HG02588 (cell line): Measurements from ENCODE around the gene ACSF3.

Experiments used
- ATAC-seq: cut with Tn5 transposase; IDR thresholded peaks from one replicate; pipeline ENCODE4 v1.9.1; 2021; ENCODE audit warnings: mild to moderate bottlenecking, moderate library complexity; ENCODE audit not compliant: unreplicated experiment

ACSF3 gene

DNA sequence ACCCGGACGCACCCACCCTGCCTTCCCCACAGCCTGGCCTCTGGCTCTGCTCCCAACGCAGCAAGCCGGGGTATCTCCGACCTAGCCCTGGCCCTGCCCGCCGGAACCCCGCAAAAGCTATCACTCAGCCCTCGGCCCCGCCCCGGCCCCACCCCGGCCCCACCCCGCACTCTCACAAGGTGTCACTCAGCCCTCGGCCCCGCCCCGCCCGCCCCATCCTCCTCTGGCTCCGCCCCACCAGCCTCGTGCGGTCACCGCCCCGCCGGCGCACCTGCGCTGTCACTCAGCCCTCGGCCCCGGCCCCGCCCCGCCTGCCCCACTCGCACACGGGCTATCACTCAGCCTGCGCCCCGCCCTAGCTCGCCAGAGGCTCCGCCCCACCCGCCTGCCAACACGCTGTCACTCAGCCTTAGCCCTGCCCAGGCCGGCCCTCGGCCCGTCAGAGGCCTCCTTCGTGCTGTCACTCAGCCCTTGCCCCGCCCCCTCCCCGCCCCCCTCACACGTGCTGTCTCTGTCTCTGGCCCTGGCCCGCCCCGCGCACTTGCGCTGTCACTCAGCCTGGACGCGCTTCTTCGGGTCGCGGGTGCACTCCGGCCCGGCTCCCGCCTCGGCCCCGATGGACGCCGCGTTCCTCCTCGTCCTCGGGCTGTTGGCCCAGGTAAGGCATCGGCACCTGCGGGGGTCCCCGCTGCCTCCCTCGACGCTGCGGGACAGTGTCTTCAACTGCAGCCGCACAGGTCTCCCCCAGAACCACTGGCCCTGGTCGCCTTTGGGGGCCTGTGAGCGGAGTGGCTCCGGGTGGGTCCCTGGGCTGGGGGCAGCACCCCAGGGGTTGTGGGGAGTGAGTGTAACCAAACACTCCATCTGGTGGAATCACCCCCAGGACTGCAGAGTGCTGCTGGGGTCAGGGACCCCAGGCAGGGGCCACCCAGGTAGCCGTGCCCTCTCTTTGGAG, 77.8 kb downstream of the ACSF3 start, which contains the start of gene CDH15:
Gene CDH15, plus strand, starts transcription at position 533 of the 955 bp plus-strand sequence. Its CDS starts 84 bp downstream, at position 617.
- peak; percentile 79 for ATAC-seq

DNA sequence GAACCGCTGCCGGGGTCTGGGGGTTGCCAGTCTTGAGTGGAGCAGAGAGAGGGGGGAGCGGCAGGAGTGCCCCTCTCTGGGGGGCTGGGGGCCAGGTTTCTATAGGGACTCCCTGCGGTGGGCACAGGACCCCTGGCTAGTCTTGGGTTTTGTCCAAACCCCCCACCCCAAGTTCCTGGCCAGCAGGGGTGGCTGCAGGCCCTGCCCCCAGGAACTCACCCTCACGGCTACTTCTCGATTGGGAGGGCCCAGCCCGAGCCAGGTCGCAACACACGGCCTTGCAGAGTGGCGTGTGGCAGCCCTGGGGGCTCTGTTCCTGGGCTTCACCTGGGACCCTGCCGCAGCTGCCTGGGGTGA, 78.5 kb downstream of the ACSF3 start:
- ATAC-seq, result no peak

DNA sequence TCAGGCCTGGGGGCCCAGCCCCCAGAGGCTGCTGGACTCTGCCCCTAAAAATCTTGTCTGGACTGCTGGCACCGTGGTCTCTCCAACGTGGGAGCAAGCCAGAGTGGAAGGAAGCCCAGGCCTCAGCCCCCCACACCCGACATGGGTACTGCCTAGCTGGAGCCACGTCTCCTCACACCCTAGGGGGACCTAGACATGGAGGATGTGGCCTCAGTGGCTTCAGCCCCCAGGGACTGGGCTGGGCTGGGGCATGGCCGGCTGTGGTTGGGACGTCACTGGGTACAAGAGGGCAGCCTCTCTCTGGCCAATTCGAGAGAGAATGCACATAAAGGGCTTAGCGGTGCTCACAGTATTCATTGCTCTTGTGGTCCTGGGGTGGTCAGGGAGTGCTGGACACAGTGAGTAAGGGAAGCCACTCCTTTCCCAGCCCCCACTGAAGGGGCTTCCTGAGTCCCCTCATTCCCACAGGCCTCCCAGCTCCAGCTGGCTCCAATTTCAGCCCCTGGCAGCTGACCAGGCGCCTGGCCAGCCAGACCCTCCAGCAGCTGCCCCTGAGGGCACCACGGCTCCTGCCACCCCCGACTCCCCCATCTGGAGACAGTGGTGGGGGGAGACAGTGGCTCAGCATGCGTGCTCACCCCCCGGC, 79.0 kb downstream of the ACSF3 start:
- ATAC-seq, result no peak

DNA sequence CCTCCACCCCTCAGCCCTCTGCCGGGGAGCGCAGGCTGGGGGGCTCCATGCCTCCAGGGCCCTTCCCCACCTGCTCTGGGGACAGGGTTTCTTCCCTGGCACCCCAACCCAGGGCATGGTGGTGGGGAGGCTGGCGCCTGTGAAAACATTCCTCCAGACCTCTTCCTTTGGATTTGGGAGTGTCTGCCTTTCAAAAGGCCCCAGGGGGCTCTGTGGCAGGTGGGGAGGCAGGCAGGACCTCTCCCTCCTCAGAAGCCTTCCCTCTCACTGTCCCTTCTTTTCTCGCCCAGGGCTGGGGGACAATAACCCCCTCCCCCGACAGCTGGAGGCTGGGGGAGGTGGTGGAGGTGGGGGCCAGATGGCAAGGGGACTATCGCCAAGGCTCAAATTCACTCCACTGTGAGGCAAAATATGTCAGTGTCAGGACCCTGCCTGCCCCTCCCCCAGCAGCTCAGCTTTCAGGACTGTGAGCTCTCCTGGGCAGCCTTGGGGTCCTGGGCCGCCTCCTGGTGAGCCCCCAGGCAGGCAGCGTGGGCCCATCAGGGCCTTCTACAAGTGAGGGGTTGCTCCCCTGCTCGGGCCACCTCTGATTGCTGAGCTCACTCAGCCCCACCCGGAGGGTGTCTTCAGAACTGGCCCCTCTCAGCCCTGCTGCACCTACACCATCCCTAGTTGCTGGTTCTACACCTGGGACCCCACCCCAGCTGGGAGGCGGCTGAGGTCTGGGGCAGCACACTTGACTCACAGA, 79.7 kb downstream of the ACSF3 start:
- ATAC-seq, result no peak

DNA sequence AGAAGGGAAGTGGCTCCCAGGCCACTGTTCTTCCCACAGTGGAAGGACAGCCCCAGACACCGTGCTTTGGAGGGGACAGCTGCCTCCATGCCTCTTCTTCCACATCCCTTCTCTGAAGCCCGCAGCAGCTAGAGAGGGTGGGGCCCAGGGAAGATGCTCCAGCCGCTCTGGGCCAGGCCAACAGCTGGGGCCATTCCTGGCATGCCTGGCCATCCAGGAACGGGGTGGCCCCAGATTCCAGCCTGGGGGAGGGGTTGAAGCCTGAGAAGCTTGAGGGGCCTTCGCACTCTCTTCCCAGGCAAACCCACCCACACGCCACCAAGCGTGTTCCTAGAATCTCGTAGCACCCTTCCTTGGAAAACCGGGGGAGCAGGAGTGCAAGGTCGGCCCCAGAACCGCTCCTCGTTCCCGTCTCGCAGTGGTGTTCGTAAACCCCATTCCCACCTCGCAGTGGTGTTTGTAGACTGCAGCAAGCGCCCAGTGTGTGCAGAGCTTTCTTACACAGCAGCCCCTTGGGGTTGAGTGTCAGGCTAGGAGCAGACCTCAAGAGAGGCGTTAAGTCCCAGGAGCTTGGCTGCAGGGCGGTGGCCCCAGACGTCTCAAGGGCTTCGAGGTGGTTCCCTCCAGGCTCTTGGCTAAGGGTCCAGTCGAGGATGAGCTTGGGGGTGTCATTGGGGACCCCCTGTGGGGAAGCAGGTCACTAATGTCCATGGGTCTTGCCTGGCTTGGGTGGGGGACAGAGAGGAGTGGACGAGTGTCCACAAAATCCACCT, 80.6 kb downstream of the ACSF3 start:
- ATAC-seq, result no peak

DNA sequence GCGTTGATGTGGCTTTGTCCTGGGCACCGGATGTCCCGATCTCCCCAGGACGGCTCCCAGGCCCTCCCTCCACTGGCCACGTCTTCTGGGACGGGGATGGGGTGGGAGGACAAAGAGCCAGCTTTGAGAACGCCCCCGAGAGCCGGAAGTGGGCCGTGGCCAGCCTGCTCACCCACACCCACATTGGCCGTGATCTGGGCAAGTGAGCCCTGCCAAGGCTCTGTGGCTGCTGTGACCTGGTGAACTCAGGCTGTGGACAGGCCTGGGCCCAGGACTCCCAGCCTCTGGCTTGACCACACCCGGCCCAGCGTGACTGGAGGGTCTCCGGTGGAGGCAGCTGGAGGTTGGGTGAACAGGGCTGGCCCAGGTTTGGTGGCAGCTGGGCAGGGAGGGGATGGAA, 81.2 kb downstream of the ACSF3 start:
- ATAC-seq, result no peak

DNA sequence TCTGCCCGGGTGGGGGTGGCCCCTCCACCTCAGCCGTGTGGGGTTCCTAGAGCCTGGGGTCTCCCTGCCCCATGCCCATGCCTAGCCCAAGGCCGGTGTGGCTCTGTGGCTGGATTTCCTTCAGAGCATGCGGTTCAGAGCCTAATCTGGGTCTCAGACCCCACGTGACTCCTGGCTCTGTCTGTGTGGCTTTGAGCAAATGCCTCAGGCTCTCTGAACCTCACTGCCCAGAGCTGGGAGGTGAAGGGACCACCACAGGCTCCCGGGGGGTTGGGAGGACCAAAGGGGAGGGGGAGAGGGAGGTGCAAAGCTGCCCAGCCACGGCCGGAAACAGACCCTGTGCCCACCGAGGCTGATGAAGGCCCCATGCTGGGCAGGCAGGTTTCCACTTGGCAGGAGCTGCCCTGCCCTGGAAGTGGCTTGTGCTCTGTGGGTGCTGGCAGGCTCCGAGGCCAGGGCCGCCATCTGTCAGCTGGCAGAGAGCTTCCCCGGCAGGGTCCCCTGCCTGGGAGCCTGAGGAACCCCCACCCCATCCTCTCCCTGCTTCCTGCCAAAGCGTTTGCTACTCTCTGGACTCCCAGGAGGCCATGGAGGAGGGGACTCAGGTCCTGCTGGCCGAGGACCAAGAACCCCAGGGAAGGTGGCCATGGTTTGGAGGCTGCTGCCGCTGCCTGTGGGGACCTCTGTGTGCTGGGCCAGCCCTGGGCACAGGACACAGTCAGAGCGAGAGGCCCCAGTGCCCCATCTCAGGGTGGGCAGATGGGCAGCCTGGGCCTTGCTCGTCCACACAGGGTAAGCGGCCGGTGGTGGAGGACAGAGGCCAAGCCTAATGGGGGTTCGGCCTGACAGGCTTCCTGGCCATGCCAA, 81.9 kb downstream of the ACSF3 start:
- no peak for ATAC-seq

DNA sequence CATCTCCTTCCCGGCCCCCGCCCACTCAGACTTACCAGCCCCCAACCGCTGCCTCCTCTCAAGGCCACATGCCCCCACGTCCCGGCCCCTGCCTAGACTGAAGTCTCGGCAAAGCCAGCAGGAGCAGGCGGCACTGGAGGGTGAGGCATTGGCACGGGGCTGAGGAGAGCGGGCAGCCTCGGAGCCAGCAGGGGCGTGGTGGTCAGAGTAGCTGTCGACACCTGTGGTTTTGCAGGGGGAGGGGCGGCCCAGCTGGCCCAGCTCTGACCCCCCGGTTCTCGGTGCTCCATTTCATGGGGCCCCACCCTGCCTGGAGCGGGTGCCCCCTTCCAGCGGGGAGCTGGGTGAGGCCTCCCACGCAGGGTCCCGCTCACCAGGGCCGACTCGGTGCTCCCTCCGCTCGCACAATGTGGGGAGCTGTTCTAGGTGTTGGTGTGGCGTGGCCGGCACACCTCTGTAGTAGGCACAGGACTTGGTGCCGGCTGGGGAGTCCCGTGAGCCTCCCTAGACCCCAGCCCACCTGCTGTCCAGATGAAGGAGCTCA, 82.6 kb downstream of the ACSF3 start:
- no peak for ATAC-seq

DNA sequence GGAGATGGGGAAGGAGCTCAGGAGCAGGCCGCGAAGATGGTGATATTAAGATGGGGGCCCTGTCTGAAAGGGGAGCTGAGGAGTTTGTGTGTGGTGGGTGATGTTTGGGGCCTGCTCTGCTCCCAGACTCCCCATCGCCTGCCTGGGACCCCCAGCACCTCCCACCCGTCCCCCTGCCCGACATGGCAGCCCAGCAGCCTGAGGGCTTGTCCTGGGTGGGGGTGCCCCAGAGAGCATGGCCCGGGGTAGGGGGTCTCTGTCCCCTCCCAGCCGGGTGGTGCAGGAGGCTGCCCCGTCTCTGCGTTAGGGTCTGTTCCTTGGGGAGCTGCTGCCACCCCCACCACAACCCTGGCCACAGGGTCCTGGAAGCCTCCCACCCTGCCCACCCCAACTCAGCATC, 83.1 kb downstream of the ACSF3 start:
- no peak for ATAC-seq

DNA sequence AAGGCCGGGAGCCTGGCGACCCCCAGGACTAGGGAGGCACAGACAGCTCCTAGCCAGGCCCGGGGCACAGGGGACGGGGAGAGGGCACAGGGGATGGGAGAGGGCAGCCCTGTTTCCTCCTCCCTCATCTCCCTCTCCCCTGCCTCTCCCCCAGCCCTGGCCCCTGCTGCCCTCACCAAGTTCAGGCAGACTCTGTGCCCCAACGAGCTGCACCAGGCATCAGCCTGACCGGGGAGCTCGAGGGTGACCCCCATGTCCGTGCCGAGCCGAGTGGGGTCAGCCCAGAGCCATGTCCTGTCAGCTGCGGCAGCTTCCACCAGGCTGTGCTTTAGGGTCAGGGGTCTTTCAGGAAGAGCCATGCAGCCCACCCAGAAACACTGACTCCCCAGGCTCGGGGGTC, 83.8 kb downstream of the ACSF3 start:
- ATAC-seq, result no peak

DNA sequence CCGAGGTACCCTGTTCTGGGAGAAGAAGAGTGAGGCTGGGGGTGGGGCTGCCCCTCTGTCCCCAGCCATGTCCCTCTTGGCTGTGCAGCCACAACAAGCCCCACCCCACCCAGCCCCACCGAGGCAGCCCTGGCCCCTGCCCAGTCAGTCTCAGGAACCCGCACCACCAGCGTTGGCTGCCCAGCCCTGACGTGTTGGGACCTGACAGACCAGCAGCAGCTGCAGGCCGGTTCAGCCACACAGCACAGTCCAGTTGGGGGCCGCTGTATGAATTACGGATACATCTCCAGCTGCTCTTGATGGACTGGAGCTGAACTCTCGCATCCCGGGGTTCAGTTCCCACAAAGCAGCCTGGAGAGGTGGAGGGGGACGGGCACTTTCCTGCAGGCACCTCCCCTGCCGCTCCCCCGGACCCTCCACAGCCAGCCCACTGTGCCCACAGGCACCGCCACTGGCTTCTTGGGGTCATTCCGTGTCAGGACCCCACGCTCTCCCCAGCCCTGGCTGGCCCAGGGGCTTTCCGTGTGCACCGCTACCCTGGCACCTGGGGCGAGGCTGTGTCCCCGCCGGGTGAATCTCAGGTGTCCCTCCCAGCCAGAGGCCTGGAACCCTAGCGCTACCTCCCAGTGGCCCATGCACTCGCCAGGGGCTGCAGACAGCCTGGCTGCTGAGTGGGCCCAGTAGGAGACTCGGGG, 84.9 kb downstream of the ACSF3 start:
- ATAC-seq, result no peak

DNA sequence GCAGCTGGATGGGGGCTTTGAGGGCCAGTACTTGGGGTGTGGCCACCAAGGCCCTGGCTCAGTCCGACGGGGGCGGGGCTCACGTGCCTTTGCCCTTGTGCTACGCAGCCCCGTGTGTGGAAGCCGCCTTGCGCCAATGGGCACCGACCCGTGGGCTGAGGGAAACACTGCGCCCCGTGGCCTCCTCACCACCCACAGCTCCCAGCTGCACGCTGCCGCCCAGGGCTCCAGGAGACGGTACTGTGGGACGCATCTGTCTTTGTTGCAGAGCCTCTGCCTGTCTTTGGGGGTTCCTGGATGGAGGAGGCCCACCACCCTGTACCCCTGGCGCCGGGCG, 85.5 kb downstream of the ACSF3 start:
- ATAC-seq, result no peak

DNA sequence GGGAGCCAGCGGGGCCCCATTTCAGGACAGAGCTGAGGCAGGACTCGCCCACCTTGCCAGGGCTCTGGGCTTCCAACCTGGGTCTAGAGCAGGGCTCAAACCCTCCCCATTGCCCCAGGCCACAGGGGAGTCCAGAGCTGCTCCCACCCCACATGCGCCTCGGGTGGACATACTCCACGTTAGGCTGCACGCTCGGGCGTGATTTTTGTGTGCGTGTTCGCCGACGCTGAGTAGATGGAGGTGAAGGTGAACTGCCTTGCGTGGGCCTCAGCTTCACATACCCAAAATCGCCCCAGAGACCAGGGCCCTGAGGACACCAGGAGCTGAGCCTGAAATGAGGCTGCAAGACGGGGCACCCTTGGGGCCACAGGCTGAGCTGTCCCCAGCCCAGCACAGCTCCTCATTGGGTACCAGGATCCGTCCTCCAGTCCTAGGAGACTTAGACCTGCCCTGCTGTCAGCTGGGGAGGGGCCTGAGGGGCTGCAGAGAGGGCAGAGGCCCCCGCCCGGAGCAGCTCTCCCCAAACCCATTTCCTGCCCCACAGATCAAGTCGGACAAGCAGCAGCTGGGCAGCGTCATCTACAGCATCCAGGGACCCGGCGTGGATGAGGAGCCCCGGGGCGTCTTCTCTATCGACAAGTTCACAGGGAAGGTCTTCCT, 86.1 kb downstream of the ACSF3 start:
- no peak for ATAC-seq

DNA sequence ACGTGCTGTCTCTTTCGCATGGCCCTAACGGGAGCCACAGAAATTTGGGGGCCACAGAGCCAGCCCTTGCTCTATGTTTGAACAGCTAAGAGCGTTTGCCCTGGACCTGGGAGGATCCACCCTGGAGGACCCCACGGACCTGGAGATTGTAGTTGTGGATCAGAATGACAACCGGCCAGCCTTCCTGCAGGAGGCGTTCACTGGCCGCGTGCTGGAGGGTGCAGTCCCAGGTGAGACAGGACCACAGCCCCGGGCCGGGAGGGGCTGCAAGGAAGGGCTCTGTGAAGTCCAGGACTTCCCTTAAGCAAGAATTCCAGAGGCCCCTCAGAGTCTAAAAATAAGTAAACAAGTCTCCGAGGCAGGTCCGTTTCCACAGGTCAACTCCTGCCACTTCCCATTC, 89.8 kb downstream of the ACSF3 start:
- ATAC-seq, result no peak

DNA sequence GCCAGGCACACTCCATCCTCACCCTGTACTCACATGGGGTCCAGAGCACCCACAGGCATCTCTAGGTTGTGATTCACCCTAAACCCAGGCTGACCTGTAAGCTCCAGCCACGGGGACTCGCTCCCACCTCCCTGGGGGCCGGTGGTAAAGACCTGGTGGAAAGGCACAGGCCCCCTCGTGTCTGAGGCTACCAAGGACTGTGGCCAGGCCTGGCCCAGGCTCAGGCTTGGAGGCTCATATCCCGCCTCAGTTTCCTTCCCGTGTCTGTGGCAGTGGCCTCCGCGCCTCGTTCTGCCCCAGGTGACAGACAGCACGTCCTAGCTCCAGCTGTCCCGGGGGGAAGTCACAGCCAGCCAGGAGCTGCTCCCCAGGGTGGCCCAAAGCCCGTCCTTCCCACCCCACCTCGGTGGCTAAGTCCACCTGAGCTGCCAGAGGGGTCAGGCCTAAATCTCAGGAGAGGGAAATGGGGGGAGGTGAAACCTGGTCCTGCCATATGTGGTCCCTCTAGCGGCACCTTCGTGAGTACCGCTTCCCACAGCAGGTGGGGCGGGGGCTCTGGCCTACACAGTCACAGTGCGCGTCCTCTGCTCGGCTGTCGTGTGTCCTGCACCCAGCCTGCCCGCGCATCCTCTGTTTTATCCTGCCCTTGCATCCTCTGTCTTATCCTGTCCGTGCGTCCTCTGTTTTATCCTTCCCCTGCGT, 90.5 kb downstream of the ACSF3 start:
- no peak for ATAC-seq

DNA sequence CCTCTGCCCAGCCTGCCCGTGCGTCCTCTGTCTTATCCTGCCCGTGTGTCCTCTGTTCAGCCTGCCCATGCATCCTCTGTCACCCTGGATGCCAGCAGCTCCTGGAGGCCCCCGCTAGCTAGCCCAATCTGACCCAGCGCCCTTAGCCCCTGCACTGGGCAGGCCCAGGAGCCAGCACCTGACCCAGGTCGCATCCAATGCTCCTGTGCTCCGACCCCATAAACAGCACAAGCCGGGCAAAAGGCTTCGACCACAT, 91.0 kb downstream of the ACSF3 start:
- no peak for ATAC-seq

DNA sequence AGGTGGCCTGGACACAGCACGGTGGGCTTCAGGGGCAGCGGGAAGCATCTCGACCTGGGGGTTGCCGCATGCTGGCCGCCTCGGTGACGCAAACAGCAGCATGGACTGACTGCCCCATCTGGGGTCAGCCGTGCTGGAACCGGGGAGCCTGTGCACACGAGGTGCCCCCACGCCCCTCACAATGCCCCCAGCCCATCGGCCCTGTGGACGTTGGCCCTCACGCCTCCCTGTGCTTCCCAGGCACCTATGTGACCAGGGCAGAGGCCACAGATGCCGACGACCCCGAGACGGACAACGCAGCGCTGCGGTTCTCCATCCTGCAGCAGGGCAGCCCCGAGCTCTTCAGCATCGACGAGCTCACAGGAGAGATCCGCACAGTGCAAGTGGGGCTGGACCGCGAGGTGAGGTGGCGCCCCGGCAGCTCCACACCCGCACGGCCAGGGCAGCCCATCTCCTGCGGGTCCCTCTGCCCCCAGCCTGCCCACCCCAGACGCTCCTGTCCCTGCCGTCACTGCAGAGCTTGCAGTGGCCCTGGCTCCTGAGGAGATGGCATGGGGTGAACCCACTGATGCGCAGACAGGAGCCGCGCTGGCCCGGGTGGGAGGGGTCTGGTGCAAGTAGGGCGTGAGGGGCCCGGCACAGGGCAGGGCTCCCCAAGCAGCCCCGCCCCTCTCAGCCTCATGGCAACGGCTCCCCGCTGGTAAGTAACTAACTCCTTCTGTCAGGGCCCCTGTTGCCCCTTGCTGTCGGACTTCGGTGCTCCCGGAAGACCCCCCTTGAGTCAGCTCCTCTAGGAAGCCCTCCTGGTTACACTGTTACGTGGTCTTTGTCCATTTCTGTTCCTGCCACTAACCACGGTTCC, 91.5 kb downstream of the ACSF3 start:
- no peak for ATAC-seq
